ENCODE measurements around the gene RPL36.
"Not testable (repeated sequence)": the region's sequence is repeated elsewhere in the genome, so short reads cannot be mapped to it uniquely, and the experiment has no call there.

Gene RPL36

GRCh38 chr19:5707576-5708575, 17.8 kb downstream of the RPL36 start:
- no peak for FAIRE-seq

GRCh38 chr19:5711025-5711424, 20.9 kb downstream of the RPL36 start:
- no peak for FAIRE-seq

GRCh38 chr19:5711713-5712161, 21.6 kb downstream of the RPL36 start:
- FAIRE-seq: no peak

GRCh38 chr19:5713228-5713627, 23.1 kb downstream of the RPL36 start:
- FAIRE-seq: no peak

GRCh38 chr19:5714816-5715215, 24.7 kb downstream of the RPL36 start:
- FAIRE-seq: no peak

GRCh38 chr19:5717215-5717935, 27.3 kb downstream of the RPL36 start:
- no peak for FAIRE-seq

GRCh38 chr19:5718037-5718578, 28.0 kb downstream of the RPL36 start:
- no peak for FAIRE-seq

GRCh38 chr19:5718579-5719273, 28.6 kb downstream of the RPL36 start:
- no peak for FAIRE-seq

- no peak for FAIRE-seq
Measured at GRCh38 chr19:5719274-5719960, 29.3 kb downstream of the RPL36 start.

GRCh38 chr19:5719961-5720790, 30.1 kb downstream of the RPL36 start, which contains the start of the genes CATSPERD and LONP1:
TSS of gene CATSPERD (plus strand) at chr19:5720637. CDS start at chr19:5720738, 101 bp downstream.
TSS of gene LONP1 (minus strand) at chr19:5720146. CDS start at chr19:5720132, 14 bp downstream.
- peak; percentile 97 for FAIRE-seq

- FAIRE-seq: no peak
Measured at GRCh38 chr19:5727453-5728050, 37.5 kb downstream of the RPL36 start.

GRCh38 chr19:5733172-5733571, 43.1 kb downstream of the RPL36 start:
- FAIRE-seq: not testable (repeated sequence)

- no peak for FAIRE-seq
Measured at GRCh38 chr19:5738423-5738822, 48.3 kb downstream of the RPL36 start.

Measured in A204.1 (cell line).